ENCODE data around the gene LLCFC1. TPM values are rescaled to one million over a fixed set of nuclear protein-coding genes. Genes with fewer than 3 reads are reported as not detected.

LLCFC1 gene
- total RNA-seq, 1 experiment from 2014 or later, result not detected

DNA sequence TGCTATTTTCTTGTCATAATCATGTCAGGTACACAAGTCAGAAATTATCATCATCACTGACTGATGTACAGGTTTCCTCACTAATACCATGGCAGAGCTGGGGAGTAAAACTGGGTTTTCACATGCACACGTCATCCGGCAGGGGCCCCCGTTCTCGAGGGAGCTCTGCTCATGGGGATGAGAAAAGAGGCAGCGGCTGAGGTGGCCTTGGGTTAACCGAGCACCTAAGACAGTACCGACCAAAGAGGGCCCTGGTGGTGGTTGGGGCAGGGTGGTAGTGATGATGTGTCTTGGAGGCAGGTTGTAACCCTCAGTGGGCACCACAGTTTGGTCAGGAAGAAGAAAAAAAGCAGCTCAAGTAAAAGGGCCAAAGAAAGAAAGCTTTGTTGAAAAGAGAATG, 41.6 kb upstream of the LLCFC1 start:
- DNase-seq (ENCODE audit: low spot score), result no peak
- intact Hi-C loops (cut with micrococcal nuclease; ENCODE audit: unreplicated experiment), result no loop called here
- no peaks in the 10 kb centered on the region for H3K36me3 ChIP-seq (ENCODE audit: insufficient read depth, low read length, poor library complexity, severe bottlenecking)
- H3K4me1 ChIP-seq (ENCODE audit: insufficient read depth, low read length, poor library complexity, severe bottlenecking), result no peaks in the 10 kb centered on the region
- TF ChIP-seq, protein P1, sequence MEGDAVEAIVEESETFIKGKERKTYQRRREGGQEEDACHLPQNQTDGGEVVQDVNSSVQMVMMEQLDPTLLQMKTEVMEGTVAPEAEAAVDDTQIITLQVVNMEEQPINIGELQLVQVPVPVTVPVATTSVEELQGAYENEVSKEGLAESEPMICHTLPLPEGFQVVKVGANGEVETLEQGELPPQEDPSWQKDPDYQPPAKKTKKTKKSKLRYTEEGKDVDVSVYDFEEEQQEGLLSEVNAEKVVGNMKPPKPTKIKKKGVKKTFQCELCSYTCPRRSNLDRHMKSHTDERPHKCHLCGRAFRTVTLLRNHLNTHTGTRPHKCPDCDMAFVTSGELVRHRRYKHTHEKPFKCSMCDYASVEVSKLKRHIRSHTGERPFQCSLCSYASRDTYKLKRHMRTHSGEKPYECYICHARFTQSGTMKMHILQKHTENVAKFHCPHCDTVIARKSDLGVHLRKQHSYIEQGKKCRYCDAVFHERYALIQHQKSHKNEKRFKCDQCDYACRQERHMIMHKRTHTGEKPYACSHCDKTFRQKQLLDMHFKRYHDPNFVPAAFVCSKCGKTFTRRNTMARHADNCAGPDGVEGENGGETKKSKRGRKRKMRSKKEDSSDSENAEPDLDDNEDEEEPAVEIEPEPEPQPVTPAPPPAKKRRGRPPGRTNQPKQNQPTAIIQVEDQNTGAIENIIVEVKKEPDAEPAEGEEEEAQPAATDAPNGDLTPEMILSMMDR (conservative IDR thresholded peaks at IDR 0.05; ENCODE audit: low read depth, low read length), result no peak
- TF ChIP-seq EZH2 (IDR thresholded peaks at IDR 0.05; ENCODE audit: borderline replicate concordance, low read depth, low read length, poor library complexity, severe bottlenecking), result no peak
- BruUV-seq (replicated peaks), result no TSS peak
- H3K9me3 ChIP-seq (ENCODE audit: low read depth, low read length, poor library complexity, severe bottlenecking), result no peaks in the 10 kb centered on the region
- ChIA-PET CTCF (no interaction called here), POLR2A (ENCODE audit: low non-redundant PET) (interaction anchor here (0.6 kb wide), 1 partner anchor 114 kb away, joined by 7 read pairs; no protein-coding TSS in a partner anchor)
- H3K27ac ChIP-seq (ENCODE audit: low read depth, low read length, poor library complexity, severe bottlenecking), result no peak overlapping the region
- H3K27me3 ChIP-seq (replicated peaks; ENCODE audit: insufficient read depth, low read depth, low read length, poor library complexity), result peaks cover 6% of the 10 kb centered on the region
- no peak overlapping the region for H3K4me3 ChIP-seq (ENCODE audit: low read depth, low read length, poor library complexity, severe bottlenecking)

DNA sequence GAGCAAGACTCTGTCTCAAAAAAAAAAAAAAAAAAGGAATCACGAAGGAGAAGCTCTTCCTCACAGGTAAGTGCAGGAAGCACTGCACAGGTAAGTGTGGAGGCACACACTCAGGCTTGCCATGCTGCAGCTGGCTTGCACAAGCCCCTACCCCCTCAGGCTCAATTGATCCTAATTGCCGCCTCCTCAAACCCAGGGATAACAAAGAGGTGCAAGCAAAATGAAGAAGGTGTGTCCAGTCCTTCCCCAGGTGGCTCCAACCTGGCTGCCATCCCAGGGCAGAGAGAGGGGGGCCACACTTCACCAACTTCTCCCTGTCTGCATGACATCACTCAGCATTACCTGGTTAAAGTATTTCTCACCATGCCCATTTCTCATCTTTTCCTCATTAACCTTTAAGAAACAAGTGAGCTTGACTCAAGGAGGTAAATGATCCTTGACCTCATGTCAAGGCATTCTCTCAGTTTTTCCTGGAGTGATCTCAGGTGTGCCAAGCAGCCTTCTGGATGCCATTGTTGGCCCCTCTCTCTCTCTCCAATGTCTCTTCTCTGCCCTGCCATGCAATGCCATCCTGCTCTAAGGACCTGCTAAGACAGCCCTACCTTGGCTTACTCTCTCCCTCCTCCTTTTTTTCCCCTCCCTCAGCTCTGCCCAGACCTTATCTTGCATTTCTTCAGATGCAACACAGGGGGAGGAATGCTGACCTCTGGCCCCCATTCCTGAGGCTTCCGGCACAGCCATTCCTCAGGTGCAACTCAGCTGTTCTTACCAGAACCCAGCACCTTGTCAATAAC, 40.7 kb upstream of the LLCFC1 start:
- no TSS peak for BruUV-seq (replicated peaks)
- H3K36me3 ChIP-seq (ENCODE audit: insufficient read depth, low read length, poor library complexity, severe bottlenecking), result no peaks in the 10 kb centered on the region
- H3K9me3 ChIP-seq (ENCODE audit: low read depth, low read length, poor library complexity, severe bottlenecking), result no peaks in the 10 kb centered on the region
- no peak for DNase-seq (ENCODE audit: low spot score)
- no peak overlapping the region for H3K4me3 ChIP-seq (ENCODE audit: low read depth, low read length, poor library complexity, severe bottlenecking)
- H3K27me3 ChIP-seq (replicated peaks; ENCODE audit: insufficient read depth, low read depth, low read length, poor library complexity), result peaks cover 6% of the 10 kb centered on the region
- ChIA-PET CTCF (no interaction called here), POLR2A (ENCODE audit: low non-redundant PET) (interaction anchor here (0.6 kb wide), 1 partner anchor 113 kb away, joined by 7 read pairs; no protein-coding TSS in a partner anchor)
- TF ChIP-seq, protein P1 (conservative IDR thresholded peaks at IDR 0.05; ENCODE audit: low read depth, low read length), result no peak
- TF ChIP-seq EZH2 (IDR thresholded peaks at IDR 0.05; ENCODE audit: borderline replicate concordance, low read depth, low read length, poor library complexity, severe bottlenecking), result no peak
- H3K27ac ChIP-seq (ENCODE audit: low read depth, low read length, poor library complexity, severe bottlenecking), result no peak overlapping the region
- H3K4me1 ChIP-seq (ENCODE audit: insufficient read depth, low read length, poor library complexity, severe bottlenecking), result no peaks in the 10 kb centered on the region
- intact Hi-C loops (cut with micrococcal nuclease; ENCODE audit: unreplicated experiment), result no loop called here

DNA sequence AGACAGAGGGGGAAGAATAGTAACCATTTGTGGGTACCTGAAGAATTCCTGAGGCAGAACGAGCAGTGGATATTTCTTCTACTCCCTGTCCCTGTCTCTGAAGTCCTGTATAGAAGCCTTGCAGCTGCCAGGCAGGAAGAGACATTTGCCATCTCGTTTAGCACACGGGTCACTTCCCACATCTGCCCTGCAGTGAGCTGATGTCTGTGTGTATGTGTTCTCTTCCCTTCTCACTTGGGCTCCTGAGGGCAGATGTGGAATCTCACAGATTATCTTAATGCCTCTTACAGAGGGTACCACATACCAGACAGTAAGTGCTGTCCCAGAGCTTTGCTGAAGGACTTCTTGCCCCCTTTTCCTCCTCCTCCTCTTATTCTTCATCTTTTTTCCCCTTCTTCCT, 39.6 kb upstream of the LLCFC1 start:
- DNase-seq (ENCODE audit: low spot score), result no peak
- BruUV-seq (replicated peaks), result no TSS peak
- intact Hi-C loops (cut with micrococcal nuclease; ENCODE audit: unreplicated experiment), result no loop called here
- peaks cover 5% of the 10 kb centered on the region for H3K27me3 ChIP-seq (replicated peaks; ENCODE audit: insufficient read depth, low read depth, low read length, poor library complexity)
- H3K36me3 ChIP-seq (ENCODE audit: insufficient read depth, low read length, poor library complexity, severe bottlenecking), result no peaks in the 10 kb centered on the region
- CTCF ChIA-PET, result no interaction called here
- POLR2A ChIA-PET (ENCODE audit: low non-redundant PET), result no interaction called here
- peaks cover 7% of the 10 kb centered on the region for H3K9me3 ChIP-seq (ENCODE audit: low read depth, low read length, poor library complexity, severe bottlenecking)
- no peaks in the 10 kb centered on the region for H3K4me1 ChIP-seq (ENCODE audit: insufficient read depth, low read length, poor library complexity, severe bottlenecking)
- TF ChIP-seq, protein P1 (conservative IDR thresholded peaks at IDR 0.05; ENCODE audit: low read depth, low read length), result no peak
- no peak for TF ChIP-seq EZH2 (IDR thresholded peaks at IDR 0.05; ENCODE audit: borderline replicate concordance, low read depth, low read length, poor library complexity, severe bottlenecking)
- no peak overlapping the region for H3K27ac ChIP-seq (ENCODE audit: low read depth, low read length, poor library complexity, severe bottlenecking)
- H3K4me3 ChIP-seq (ENCODE audit: low read depth, low read length, poor library complexity, severe bottlenecking), result no peak overlapping the region
